T47D (cell line): Measurements from ENCODE around the gene WDR26.
A peak's percentile ranks its signal among the peaks of the same experiment; 100 is the strongest.
"Not testable (repeated sequence)": the region's sequence is repeated elsewhere in the genome, so short reads cannot be mapped to it uniquely, and the experiment has no call there.

Source experiments
- DNase-seq, 2 experiments: peaks; one replicate each; pipeline versions ENCODE4 v3.0.0 to v3.0.0-alpha.2; 2011 to 2012; ENCODE audit warnings: low read depth in 1 of 2, low spot score in 1 of 2
- JUND ChIP-seq: IDR thresholded peaks from 2 replicates; pipeline ENCODE4 v1.6.1; 2012; ENCODE audit warnings: low read depth
- in situ Hi-C: cut with HindIII; loops from 2 replicates; pipeline ENCODE4 v1.10.0; 2016; ENCODE audit warnings: low sequenced_read_pairs, low pct_unique_long_range_greater_than_20kb

The WDR26 gene

DNA sequence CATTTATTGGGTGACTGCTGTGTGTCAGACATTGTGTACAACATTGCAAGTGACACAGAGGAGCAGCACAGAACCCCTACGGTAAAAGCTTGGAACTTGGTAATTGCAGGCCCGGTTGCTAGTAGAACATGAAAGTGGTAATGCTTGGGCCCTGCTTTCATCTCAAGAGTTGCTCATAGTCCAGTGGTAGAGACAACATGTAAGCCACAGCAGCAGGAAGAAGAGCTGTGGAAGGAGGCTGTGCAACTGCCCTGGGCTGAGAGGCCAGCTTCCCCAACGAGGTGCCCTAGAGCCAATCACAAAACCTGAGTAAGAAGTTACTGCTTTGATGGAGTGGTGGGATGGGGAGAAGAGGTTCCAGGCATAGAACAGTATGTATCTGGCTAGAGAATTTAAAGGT is 59.5 kb downstream of the WDR26 start:
- no peak for TF ChIP-seq JUND

DNA sequence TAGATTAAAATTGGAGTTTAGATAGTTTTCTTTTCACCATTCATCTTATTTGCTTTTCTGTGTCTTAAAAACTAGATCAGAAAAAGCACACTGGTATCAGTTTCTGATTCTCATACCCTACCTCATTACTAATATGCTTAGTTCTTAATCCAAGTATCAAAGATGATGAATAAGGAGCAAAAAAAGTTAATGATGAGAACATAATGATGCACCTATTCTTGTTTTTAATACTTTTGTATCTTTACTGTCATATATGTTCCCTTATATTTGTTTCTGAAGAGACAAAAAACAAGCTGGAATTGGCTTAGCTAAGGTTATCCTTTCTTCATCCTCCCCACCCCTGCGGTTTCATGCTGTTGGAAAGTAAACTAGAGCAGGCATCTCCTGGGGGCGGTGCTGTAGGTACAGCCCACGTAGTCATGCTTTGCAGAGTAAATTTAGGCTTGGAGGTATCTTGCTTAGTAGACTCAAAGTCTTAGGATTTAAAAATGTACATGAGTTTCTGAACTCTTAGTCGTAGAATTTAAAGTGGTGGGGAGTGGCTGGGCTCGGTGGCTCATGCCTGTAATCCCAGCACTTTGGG is 61.5 kb downstream of the WDR26 start:
- TF ChIP-seq JUND, result no peak
- no peak for DNase-seq
- in situ Hi-C loops, result no loop called here

More for the DNA sequence above, 59.5 kb downstream of the WDR26 start:
- DNase-seq, result no peak
- in situ Hi-C loops, result no loop called here

DNA sequence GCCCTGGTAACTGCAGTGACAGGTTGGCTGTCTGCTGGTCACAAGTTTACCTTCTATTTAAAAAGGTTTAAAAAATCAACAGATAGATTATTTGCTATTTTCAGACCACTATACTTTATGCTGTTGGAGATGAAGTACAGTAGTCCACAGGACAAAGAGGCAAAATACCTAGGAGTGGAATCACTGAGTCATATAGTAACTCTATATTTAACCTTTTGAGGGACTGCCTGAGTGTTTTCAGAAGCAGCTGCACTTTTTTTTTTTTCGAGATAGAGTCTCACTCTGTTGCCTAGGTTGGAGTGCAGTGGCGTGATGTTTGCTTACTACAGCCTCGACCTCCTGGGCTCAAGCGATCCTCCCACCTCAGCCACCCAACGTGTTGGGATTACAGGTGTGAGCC is 66.2 kb downstream of the WDR26 start:
- DNase-seq, result no peak
- in situ Hi-C loops, result no loop called here
- TF ChIP-seq JUND, result no peak

DNA sequence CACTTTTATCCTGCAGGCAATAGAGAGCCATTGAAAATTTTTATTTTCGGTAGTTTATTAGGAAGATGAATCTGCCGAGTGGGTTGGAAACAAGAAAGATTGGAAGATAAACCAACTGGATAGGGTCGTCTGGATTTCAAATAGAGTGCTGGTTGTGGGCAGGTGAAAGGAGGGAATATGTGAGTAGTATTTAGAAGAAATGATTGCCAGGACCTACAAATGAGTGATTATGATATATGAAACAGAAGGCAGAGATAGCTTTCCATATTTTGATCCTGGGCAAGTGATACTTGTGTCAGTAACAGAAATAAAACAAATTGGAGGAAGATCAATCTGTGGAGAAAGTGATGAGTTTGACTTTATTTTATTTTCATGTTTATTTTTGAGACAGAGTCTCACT is 75.4 kb downstream of the WDR26 start:
- no peak for DNase-seq
- in situ Hi-C loops, result no loop called here
- no peak for TF ChIP-seq JUND

DNA sequence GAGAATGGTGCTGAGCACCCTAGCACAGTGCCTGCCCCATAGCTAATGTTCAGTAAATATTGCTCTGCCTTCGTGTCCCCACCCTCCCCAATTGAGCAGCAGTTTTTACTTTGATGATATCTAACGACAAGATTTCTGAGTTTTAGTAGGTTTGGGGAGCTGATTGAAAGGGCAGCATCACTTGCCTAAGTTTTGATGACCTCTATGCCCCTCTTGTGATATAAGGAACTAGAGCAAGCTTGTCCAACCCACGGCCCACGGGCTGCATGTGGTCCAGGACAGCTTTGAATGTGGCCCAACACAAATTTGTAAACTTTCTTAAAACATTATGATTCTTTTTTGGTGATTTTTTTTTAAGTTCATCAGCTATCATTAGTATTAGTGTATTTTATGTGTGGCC is 76.4 kb downstream of the WDR26 start:
- no peak for TF ChIP-seq JUND
- in situ Hi-C loops, result no loop called here
- no peak for DNase-seq

DNA sequence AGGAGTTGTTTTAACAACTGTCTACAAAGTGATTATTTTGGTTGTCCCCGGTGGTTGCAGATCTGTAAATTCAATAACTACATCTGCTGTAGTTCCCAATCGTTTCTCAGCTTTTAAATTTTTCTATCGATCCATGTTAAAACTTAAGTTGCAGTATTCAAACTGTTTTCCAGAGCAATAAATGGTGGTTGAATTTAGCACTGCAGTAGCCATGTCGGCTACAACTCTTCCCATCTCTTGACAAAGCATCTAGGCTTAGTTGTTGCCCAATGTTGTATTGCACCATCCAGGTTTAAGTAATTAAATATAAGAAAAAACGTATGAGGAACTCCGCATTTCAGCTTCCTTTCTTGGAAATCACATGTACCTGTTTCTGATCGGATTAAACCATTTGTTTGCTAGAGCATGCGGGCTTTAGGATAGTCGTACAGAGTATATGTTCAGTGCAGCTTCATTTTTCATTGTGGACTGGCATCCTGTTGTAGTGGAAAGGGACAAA is 76.9 kb downstream of the WDR26 start:
- DNase-seq, result peak in 1 of 2 experiments; percentile 41
- no peak for TF ChIP-seq JUND
- in situ Hi-C loops, result no loop called here

DNA sequence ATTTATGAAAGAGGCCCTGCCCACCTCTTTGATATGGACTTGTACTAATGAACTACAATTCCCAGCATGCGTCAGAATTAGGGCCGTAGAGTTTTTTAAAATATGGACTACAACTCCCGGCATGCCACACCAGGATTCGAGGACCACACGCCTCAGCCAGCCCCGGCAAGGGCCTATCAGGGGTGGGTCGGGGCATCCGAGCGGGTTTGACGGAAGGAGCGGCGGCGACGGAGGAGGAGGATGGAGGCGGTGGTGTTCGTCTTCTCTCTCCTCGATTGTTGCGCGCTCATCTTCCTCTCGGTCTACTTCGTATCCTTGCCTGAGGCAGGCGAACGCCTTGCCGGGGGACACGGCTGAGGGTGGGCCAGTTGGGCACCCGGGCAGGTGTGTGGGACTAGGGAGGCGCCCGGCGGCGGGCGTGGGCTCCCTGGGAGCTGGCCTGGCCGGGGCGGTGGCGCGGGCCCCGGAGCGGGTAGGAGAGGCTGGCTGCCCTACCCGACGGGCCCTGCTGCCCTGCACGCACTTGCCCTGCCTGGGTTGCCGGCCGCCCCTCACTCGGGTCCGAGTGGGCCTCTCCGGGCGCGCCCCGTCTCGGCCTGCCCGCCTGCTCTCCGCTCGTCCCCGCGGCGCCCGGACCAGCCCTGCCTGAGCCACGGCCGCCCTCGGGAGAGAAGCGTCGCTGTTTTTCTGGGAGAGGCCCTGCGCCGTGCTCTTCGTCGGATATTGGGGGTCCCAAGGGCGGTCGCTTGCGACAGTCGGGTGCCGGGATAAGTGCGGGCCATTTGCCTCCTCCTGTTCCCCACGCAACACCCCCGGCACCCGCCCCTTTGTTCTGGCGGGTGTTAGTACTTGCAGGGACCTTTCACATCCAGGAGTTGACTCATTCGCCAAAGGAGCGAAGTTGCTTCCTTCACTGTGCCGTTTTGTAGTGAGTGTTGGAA is 77.6 kb downstream of the WDR26 start, which contains the start of gene CNIH4:
Gene CNIH4 (plus strand): TSS at position 195 of the 941 bp plus-strand sequence. CDS start 46 bp downstream, at position 241.
- no peak for TF ChIP-seq JUND
- in situ Hi-C loops, result no loop called here
- DNase-seq, result peak; percentile 95 to 97

DNA sequence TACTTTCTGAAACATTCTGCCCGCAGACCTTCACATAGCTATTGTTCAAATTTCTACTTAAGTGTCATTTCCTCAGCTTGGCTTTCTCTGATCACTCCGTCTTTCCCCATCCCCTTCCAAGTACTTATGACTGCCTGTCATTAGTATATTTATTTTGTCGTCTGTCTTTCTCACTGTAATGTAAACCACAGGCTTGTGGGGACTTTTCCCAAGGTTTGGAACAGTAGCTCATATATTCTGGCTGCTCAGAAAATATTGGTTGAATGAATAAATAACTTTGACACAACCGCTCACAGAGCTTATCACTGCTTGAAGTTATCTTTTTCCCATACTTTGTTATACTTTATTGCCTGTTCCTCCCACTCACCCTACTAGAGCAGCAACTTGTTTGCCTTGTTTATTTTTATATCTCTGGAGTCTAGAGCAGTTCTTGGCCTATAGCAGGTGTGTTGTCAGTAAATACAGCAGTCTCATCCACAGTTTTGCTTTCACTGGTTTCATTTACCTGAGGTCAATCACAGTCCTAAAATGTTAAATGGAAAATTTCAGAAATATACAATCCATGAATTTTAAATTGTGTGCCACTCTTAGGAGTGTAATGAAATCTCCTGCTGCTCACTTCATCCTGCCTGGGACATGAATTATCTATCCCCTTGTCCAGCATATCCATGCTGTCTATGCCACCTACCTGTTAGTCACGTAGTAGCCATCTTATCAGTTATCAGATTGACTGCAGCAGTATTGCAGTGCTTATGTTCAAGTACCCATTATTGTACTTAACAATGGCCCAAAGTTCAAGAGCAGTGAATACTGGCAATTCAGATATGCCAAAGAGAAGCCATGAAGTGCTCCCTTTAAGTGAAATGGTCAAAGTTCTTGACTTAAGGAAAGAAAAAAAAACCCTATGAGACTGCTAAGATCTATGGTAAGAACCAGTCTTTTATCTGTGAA is 80.3 kb downstream of the WDR26 start:
- DNase-seq, result no peak
- no peak for TF ChIP-seq JUND
- in situ Hi-C loops, result no loop called here

DNA sequence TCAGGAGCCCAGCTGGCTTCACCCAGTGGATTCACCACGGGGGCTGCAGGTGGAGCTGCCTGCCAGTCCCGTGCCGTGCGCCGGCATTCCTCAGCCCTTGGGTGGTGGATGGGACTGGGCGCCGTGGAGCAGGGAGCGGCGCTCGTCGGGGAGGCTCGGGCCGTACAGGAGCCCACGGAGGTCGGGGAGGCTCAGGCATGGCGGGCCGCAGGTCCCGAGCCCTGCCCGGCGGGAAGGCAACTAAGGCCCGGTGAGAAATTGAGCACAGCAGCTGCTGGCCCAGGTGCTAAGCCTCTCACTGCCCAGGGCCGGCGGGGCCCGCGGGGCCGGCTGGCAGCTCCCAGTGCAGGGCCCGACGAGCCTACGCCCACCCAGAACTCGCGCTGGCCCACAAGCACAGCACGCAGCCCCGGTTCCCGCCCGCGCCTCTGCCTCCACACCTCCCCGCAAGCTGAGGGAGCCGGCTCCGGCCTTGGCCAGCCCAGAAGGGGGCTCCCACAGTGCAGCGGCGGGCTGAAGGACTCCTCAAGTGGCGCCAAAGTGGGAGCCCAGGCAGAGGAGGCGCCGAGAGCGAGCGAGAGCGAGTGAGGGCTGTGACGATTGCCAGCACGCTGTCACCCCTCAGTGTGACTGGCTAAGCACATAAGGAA is 82.0 kb downstream of the WDR26 start:
- in situ Hi-C loops, DNase-seq: not testable (repeated sequence)

DNA sequence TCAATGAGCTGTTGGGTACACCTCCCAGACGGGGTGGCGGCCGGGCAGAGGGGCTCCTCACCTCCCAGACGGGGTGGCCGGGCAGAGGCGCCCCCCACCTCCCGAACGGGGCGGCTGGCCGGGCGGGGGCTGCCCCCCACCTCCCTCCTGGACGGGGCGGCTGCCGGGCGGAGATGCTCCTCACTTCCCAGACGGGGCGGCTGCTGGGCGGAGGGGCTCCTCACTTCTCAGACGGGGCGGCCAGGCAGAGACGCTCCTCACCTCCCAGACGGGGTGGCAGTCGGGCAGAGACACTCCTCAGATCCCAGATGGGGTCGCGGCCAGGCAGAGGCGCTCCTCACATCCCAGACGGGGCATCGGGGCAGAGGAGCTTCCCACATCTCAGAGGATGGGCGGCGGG is 84.9 kb downstream of the WDR26 start:
- DNase-seq, in situ Hi-C loops: not testable (repeated sequence)

DNA sequence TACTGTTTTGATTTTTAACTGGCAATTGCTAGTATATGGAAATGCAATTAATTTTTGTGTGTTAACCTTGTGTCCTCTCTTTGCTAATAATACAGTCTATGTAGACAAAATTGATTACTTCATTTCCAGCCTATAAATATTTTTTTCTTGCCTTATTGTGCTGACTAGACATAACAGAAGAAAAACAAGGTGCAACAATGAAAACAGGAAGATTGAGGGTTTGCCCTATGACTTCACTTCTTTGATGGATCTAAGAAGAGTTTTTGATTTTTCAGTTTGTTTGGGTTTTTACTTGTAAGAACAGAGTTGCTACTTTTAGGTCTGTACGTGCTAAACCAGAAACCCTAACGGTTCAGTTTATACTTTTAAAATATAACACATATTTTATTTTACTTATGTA is 86.5 kb downstream of the WDR26 start:
- DNase-seq, result no peak
- in situ Hi-C loops, result no loop called here
- TF ChIP-seq JUND, result no peak

DNA sequence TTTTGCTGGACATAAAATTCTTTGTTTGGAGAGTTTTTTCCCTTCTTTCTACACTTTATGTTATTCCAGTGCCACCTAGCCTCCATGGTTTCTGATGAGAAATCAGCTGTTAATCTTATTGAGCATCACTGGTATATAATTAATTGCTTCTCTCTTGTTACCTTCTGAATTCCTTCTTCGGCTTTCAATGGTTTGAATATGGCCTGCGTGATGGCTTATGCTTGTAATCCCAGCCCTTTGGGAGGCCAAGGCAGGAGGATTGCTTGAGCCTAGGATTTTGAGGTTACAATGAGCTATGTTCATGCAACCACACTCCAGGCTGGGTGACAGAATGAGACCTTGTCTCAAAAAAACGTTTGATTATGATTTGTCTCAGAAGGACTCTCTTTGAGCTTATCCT is 90.9 kb downstream of the WDR26 start:
- in situ Hi-C loops, result no loop called here

DNA sequence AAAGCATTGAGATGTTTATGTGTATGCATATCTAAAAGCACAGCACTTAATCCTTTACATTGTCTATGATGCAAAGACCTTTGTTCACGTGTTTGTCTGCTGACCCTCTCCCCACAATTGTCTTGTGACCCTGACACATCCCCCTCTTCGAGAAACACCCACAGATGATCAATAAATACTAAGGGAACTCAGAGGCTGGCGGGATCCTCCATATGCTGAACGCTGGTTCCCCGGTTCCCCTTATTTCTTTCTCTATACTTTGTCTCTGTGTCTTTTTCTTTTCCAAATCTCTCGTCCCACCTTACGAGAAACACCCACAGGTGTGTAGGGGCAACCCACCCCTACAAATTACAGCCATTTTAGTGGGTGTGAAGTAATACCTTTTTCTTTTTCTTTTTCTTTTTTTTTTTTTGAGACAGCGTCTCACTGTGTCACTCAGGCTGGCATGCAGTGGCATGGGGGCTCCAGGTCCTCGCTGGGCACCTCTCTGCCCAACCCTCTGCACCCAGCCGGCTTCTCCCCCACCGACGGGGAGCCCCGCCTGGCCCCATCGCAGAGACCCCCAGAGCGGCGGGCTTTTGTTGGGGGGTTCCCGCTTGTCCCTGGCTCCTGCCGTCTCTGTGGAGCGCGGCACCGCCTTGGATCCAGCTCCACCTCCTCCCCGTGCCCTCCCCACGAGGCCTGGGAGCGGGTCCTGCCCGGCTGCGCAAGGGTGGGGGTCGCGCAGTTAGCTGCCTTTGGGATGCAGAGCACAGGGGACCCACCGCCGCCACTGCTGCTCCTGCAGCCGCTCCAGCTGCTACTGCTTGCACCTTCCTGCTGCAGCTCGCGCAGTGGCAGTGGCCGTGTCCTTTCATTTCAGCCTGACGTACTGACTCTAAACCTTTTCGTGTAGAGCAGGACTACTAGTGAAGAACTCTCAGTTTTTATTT is 93.9 kb downstream of the WDR26 start:
- in situ Hi-C loops, result not testable (repeated sequence)
- peak in 1 of 2 experiments; percentile 49 for DNase-seq

More for the DNA sequence above, 90.9 kb downstream of the WDR26 start:
- DNase-seq, result no peak
- TF ChIP-seq JUND, result no peak
